Endothelial cell of umbilical vein (primary cell): ENCODE results near the gene WBP4. TPM values are rescaled to one million over a fixed set of nuclear protein-coding genes. Genes with fewer than 3 reads are reported as not detected.

Experiments
- BruUV-seq: library from RNA; stranded (reverse); fragments of 400-500 nt; replicated peaks from 2 replicates; lab custom pipeline; 2021; lab: Mats Ljungman, UMichigan
- CTCF ChIA-PET: fragments of 300-600, 350-600 bp; sonication (Branson Sonifier 250); formaldehyde crosslinking; loops from one replicate; lab custom pipeline; 2021; ENCODE audit warnings: antibody characterized with exemption, inconsistent platforms; lab: Charles Lee
- POLR2A ChIA-PET: fragments of 300-600, 350-600 bp; sonication (Branson Sonifier 250); formaldehyde crosslinking; loops from one replicate; lab custom pipeline; 2021; ENCODE audit warnings: antibody characterized with exemption, inconsistent platforms; lab: Charles Lee
- DNase-seq: peaks from one replicate; pipeline ENCODE4 v3.0.0-alpha.2; 2011; ENCODE audit warnings: low read depth, low spot score
- FAIRE-seq: peaks from 2 replicates; lab custom pipeline; 2011; peaks lifted over from hg19 to GRCh38; lab: Jason Lieb, UNC
- H2AFZ ChIP-seq: 2 replicates; pipeline ENCODE4 v1.6.0; 2012; ENCODE audit warnings: low read depth, low read length, control low read depth, inconsistent platforms
- H3K27ac ChIP-seq: 2 replicates; pipeline ENCODE4 v1.5.1; 2011; ENCODE audit warnings: low read depth, mild to moderate bottlenecking, control low read depth, low read length, moderate library complexity; ENCODE audit not compliant: insufficient read depth
- H3K27me3 ChIP-seq, 2 experiments: 2 replicates each; pipeline versions ENCODE4 v1.6.0 to v1.6.1; 2011; ENCODE audit warnings: low read length in 2 of 2, mixed read lengths in 1 of 2; ENCODE audit not compliant: control insufficient read depth in 2 of 2, insufficient read depth in 2 of 2
- H3K36me3 ChIP-seq, 2 experiments: 2 replicates in 1 of 2; 3 replicates in 1 of 2; pipeline ENCODE4 v1.5.1; 2011; ENCODE audit warnings: low read length in 2 of 2, mild to moderate bottlenecking in 1 of 2, moderate library complexity in 1 of 2; ENCODE audit not compliant: control insufficient read depth in 2 of 2, insufficient read depth in 2 of 2; ENCODE audit errors: extremely low read depth in 1 of 2
- H3K4me1 ChIP-seq: 3 replicates; pipeline ENCODE4 v1.5.1; 2011; ENCODE audit warnings: mild to moderate bottlenecking, low read length; ENCODE audit not compliant: control insufficient read depth, insufficient read depth; ENCODE audit errors: extremely low read depth
- H3K4me2 ChIP-seq: 2 replicates; pipeline ENCODE4 v1.6.1; 2011; ENCODE audit warnings: low read length, control low read depth, mixed read lengths; ENCODE audit not compliant: insufficient read depth
- H3K4me3 ChIP-seq, 3 experiments: fragments of 200-600 bp in 1 of 3; sonication (generic), shearing (Covaris generic) in 1 of 3; replicated peaks in 1 of 3; 2 replicates each; pipeline ENCODE4 v1.5.1; 2011 to 2016; ENCODE audit warnings: control low read depth in 3 of 3, low read length in 3 of 3, mild to moderate bottlenecking in 2 of 3, inconsistent platforms in 1 of 3, low read depth in 1 of 3, moderate library complexity in 1 of 3; ENCODE audit not compliant: insufficient read depth in 1 of 3
- H3K79me2 ChIP-seq: 2 replicates; pipeline ENCODE4 v1.6.0; 2012; ENCODE audit warnings: low read length, inconsistent platforms; ENCODE audit not compliant: control insufficient read depth, insufficient read depth
- H3K9ac ChIP-seq: replicated peaks from 2 replicates; pipeline ENCODE3; 2011; ENCODE audit warnings: low read length, control low read depth; ENCODE audit not compliant: insufficient read depth; ENCODE audit errors: extremely low read depth
- H3K9me1 ChIP-seq: replicated peaks from 3 replicates; pipeline ENCODE4 v1.6.0; 2011; ENCODE audit warnings: mild to moderate bottlenecking, low read length; ENCODE audit not compliant: control insufficient read depth, insufficient read depth; ENCODE audit errors: extremely low read depth
- H3K9me3 ChIP-seq: replicated peaks from 2 replicates; pipeline ENCODE4 v1.5.1; 2012; ENCODE audit warnings: low read length, inconsistent platforms; ENCODE audit not compliant: control insufficient read depth, insufficient read depth
- H4K20me1 ChIP-seq: replicated peaks from 2 replicates; pipeline ENCODE3; 2011; ENCODE audit warnings: mild to moderate bottlenecking, low read length; ENCODE audit not compliant: control insufficient read depth, insufficient read depth; ENCODE audit errors: extremely low read depth
- FOS ChIP-seq: IDR thresholded peaks from 2 replicates; pipeline ENCODE4 v1.6.1; 2011; ENCODE audit warnings: mild to moderate bottlenecking, low read length, moderate library complexity, borderline replicate concordance; ENCODE audit not compliant: insufficient read depth
- GATA2 ChIP-seq: IDR thresholded peaks from 2 replicates; pipeline ENCODE4 v1.7.0; 2011; ENCODE audit warnings: low read depth, mild to moderate bottlenecking, moderate library complexity, mixed read lengths, low read length; ENCODE audit not compliant: insufficient read length, insufficient read depth
- JUN ChIP-seq: IDR thresholded peaks from 2 replicates; pipeline ENCODE4 v1.6.1; 2011; ENCODE audit warnings: borderline replicate concordance, low read depth; ENCODE audit not compliant: insufficient read length, insufficient read depth
- MAX ChIP-seq: IDR thresholded peaks from 2 replicates; pipeline ENCODE4 v1.6.1; 2011; ENCODE audit not compliant: insufficient read depth, insufficient read length
- MYC ChIP-seq: IDR thresholded peaks from one replicate; pipeline ENCODE4 v1.6.1; 2011; ENCODE audit warnings: mild to moderate bottlenecking, low read depth, low read length
- POLR2A ChIP-seq: IDR thresholded peaks from 2 replicates; pipeline ENCODE4 v1.6.1; 2012; ENCODE audit warnings: low read depth, mild to moderate bottlenecking, control low read depth, low read length
- POLR2AphosphoS5 ChIP-seq: IDR thresholded peaks from 2 replicates; pipeline ENCODE4 v1.6.1; 2012; ENCODE audit warnings: low read depth, mild to moderate bottlenecking, control low read depth, low read length, moderate library complexity; ENCODE audit not compliant: insufficient read depth
- dilution Hi-C: fragments of 300-500 bp; cut with MboI; formaldehyde crosslinking; loops from one replicate; pipeline ENCODE4 v1.15.0; 2019; ENCODE audit warnings: low sequenced_read_pairs; ENCODE audit not compliant: extremely low pct_ligation_motif_present
- intact Hi-C: fragments of 100-400 bp; cut with micrococcal nuclease; formaldehyde crosslinking; loops from one replicate; pipeline ENCODE4 v1.10.0; 2022
- polyA plus RNA-seq, 4 experiments: library from polyadenylated mRNA; depleted of rRNA in 3 of 4; stranded (reverse) in 3 of 4; unstranded in 1 of 4; fragments of >200 nt; gene quantifications; 2 replicates each; pipeline versions ENCODE4 v1.2.1 to v1.2.3, GENCODE V29; 2011 to 2012; ENCODE audit warnings: missing spikeins in 1 of 4
- total RNA-seq: library from RNA; stranded (reverse); gene quantifications from 2 replicates; pipeline ENCODE4 v1.2.3, GENCODE V29; 2021
- TF ChIP-seq, protein P1 (sequence below), 2 donors: IDR thresholded peaks; 1 replicate in 1 of 2; 2 replicates in 1 of 2; pipeline ENCODE4 v1.5.1; 2011; ENCODE audit warnings: low read length in 2 of 2, mild to moderate bottlenecking in 2 of 2, moderate library complexity in 2 of 2, control low read depth in 1 of 2, inconsistent platforms in 1 of 2, low read depth in 1 of 2; ENCODE audit not compliant: insufficient read depth in 1 of 2; ENCODE audit errors: extremely low read depth in 1 of 2

WBP4 gene
- total and polyA plus RNA-seq, 2 donors (not counting 3 experiments of a cell fraction or from before 2014, with no cell fraction given): 4.3 to 14.8 TPM

- intact Hi-C loops (no loop called here), dilution Hi-C loops (no loop called here)
- H3K4me2 ChIP-seq: peak overlapping the region; percentile 30
- H3K4me3 ChIP-seq: no peak overlapping the region
- no TSS peak for BruUV-seq
- no peaks in the 10 kb centered on the region for H3K27me3 ChIP-seq
- H4K20me1 ChIP-seq: no peaks in the 10 kb centered on the region
- no peaks in the 10 kb centered on the region for H3K36me3 ChIP-seq
- peaks cover 31% of the 10 kb centered on the region for H3K4me1 ChIP-seq
- peak overlapping the region; percentile 49 for H3K27ac ChIP-seq
- peak; percentile 9 for TF ChIP-seq FOS
- TF ChIP-seq JUN: no peak
- TF ChIP-seq MYC: no peak
- H2AFZ ChIP-seq: no peak overlapping the region
- DNase-seq: peak; percentile 62
- ChIA-PET POLR2A (interaction anchor here (1.0 kb wide), 1 partner anchor 20 kb away, joined by 4 read pairs; no protein-coding TSS in a partner anchor), CTCF (interaction anchor here (1.1 to 2.4 kb wide), 3 partner anchors 14 to 65 kb away, joined by 3 to 7 read pairs (median 7); no protein-coding TSS in a partner anchor)
- no peaks in the 10 kb centered on the region for H3K9me1 ChIP-seq
- H3K79me2 ChIP-seq: peaks cover 14% of the 10 kb centered on the region
- no peaks in the 10 kb centered on the region for H3K9me3 ChIP-seq
- no peak for FAIRE-seq
- H3K9ac ChIP-seq: peak overlapping the region; percentile 16
Observed at GRCh38 chr13:41039746-41040145, 21.6 kb upstream of the WBP4 start.

DNA sequence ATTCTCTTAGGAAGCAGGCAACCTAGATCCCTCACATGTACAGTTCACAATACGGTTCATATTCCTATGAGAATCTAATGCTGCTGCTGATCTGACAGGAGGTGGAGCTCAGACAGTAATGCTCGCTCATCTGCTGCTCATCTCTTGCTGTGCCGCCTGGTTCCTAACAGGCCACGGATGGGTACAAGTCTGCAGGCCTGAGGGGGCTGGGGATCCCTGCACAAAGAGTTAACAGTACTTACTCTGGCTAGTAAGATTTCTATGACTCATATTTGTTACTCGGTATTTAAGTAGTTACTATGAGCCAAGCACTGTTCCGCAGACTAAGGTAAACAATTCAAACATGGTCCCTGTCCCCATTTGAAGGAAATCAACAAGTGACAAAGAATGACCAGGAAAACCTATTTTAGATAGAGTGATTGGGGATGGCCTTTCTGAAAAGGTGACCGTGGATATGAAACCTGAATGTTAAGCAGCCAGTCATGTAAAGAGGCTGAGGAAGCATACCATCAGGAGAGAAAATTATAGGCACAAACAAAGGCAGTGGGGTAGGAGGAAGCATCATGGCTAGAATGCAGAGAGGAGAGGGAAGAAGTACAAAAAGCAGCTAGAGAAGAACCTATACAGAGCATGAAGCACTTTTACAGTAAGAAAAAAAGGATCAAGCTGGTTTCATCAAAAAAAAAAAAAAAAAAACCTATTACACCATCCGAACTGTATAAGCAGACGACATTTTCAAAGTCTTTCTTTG is 20.6 kb upstream of the WBP4 start:
- BruUV-seq: no TSS peak
- H3K4me2 ChIP-seq: peak overlapping the region; percentile 28
- no peak overlapping the region for H3K4me3 ChIP-seq
- POLR2A ChIA-PET: no interaction called here
- intact Hi-C loops: no loop called here
- peaks cover 14% of the 10 kb centered on the region for H3K79me2 ChIP-seq
- no peaks in the 10 kb centered on the region for H3K36me3 ChIP-seq
- CTCF ChIA-PET: interaction anchor here (1.0 to 2.4 kb wide), 3 partner anchors 13 to 19 kb away, joined by 4 to 7 read pairs (median 7); no protein-coding TSS in a partner anchor
- H3K9me3 ChIP-seq: no peaks in the 10 kb centered on the region
- no peaks in the 10 kb centered on the region for H3K27me3 ChIP-seq
- H3K27ac ChIP-seq: peak overlapping the region; percentile 38
- no peaks in the 10 kb centered on the region for H4K20me1 ChIP-seq
- peak overlapping the region; percentile 22 for H2AFZ ChIP-seq
- dilution Hi-C loops: no loop called here
- DNase-seq (no peak), FAIRE-seq (peak; percentile 8)
- H3K4me1 ChIP-seq: peaks cover 21% of the 10 kb centered on the region
- H3K9ac ChIP-seq: no peak overlapping the region
- no peaks in the 10 kb centered on the region for H3K9me1 ChIP-seq
- TF ChIP-seq, protein P1, sequence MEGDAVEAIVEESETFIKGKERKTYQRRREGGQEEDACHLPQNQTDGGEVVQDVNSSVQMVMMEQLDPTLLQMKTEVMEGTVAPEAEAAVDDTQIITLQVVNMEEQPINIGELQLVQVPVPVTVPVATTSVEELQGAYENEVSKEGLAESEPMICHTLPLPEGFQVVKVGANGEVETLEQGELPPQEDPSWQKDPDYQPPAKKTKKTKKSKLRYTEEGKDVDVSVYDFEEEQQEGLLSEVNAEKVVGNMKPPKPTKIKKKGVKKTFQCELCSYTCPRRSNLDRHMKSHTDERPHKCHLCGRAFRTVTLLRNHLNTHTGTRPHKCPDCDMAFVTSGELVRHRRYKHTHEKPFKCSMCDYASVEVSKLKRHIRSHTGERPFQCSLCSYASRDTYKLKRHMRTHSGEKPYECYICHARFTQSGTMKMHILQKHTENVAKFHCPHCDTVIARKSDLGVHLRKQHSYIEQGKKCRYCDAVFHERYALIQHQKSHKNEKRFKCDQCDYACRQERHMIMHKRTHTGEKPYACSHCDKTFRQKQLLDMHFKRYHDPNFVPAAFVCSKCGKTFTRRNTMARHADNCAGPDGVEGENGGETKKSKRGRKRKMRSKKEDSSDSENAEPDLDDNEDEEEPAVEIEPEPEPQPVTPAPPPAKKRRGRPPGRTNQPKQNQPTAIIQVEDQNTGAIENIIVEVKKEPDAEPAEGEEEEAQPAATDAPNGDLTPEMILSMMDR (IDR thresholded peaks at IDR 0.05; ENCODE audit: extremely low read depth in 1 of 2, insufficient read depth in 1 of 2, low read depth in 1 of 2, low read length in 2 of 2): no peak
- TF ChIP-seq POLR2A (no peak), MAX (no peak), MYC (no peak), GATA2 (no peak), JUN (peak; percentile 24), POLR2AphosphoS5 (no peak), FOS (no peak)
